Gastrocnemius medialis (tissue), 4 donors: ENCODE results near the gene CES2.

ENCODE experiments used
- POLR2A ChIP-seq, 2 donors: fragments of 450-650 bp; IDR thresholded peaks; one replicate each; pipeline ENCODE4 v1.6.1; 2017; ENCODE audit warnings: antibody characterized with exemption in 2 of 2, mild to moderate bottlenecking in 2 of 2, moderate library complexity in 2 of 2
- TF ChIP-seq, protein P1 (sequence below), 5 experiments: fragments of 450-650 bp in 3 of 5; fragments of 200-600 bp in 2 of 5; sonication (generic) in 2 of 5; IDR thresholded peaks in 4 of 5; conservative IDR thresholded peaks in 1 of 5; 1 replicate in 4 of 5; 2 replicates in 1 of 5; pipeline ENCODE4 v1.5.1; 2016 to 2019; ENCODE audit warnings: antibody characterized with exemption in 5 of 5, mild to moderate bottlenecking in 3 of 5, moderate library complexity in 3 of 5

DNA sequence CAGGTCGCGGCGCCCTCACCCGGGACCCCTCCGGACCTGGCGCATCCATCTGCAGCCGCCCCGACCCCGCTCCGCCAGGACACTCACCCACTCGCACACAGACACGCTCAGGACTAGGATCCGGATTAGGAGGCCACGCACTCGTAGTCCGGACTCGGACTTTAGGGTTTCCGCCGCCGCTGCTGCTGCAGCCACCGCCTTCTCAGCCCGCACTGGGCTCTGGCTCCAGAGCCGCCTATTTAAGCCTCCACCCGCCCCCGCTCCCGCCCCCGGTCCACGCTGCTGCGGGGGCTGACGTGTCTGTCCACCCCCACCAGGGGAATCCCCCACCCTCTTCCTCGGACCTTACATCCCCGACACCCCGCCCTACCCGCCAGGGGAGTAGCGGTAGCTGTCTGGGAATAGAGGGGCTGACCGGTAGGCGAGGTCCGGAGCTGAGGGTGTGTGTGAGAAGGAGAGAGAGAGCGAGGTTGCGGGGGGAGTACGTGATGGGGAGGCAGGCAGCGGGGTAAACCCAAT is 9.9 kb upstream of the CES2 start, which contains the start of gene RRAD:
- TF ChIP-seq, protein P1, sequence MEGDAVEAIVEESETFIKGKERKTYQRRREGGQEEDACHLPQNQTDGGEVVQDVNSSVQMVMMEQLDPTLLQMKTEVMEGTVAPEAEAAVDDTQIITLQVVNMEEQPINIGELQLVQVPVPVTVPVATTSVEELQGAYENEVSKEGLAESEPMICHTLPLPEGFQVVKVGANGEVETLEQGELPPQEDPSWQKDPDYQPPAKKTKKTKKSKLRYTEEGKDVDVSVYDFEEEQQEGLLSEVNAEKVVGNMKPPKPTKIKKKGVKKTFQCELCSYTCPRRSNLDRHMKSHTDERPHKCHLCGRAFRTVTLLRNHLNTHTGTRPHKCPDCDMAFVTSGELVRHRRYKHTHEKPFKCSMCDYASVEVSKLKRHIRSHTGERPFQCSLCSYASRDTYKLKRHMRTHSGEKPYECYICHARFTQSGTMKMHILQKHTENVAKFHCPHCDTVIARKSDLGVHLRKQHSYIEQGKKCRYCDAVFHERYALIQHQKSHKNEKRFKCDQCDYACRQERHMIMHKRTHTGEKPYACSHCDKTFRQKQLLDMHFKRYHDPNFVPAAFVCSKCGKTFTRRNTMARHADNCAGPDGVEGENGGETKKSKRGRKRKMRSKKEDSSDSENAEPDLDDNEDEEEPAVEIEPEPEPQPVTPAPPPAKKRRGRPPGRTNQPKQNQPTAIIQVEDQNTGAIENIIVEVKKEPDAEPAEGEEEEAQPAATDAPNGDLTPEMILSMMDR (IDR thresholded peaks at IDR 0.05 in 4 of 5, conservative IDR thresholded peaks at IDR 0.05 in 1 of 5), result peak in 3 of 5 experiments; percentile 16 to 25 (median 21)
- peak; percentile 86 to 94 for TF ChIP-seq POLR2A (IDR thresholded peaks at IDR 0.05)
